OCI-M2 (cell line): ENCODE results near the gene EEFSEC.

ENCODE experiments used
- DNase-seq: peaks from one replicate; lab custom pipeline; 2025; ENCODE audit not compliant: unreplicated experiment; lab: John Stamatoyannopoulos, UW

EEFSEC gene

DNA sequence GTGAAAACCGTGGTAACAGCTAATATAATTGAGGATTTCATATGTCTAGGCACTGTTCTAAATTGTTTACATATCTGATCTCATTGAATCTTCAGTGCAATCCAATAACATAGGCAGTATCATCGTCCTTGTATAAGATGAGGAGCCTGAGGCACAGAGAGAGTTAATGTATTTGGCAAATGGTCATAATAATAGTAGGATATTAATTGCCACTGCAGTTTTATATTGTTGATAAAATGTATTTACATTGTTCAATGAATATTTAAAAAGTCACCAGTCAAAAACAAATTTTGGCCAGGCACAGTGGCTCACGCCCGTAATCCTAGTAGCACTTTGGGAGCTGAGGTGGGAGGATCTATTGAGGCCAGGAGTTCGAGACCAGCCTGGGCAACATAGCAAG, 88.5 kb downstream of the EEFSEC start:
- DNase-seq: no peak

GRCh38 chr3:128242818-128243601, 89.7 kb downstream of the EEFSEC start:
- no peak for DNase-seq

GRCh38 chr3:128243602-128244504, 90.6 kb downstream of the EEFSEC start:
- DNase-seq: no peak

GRCh38 chr3:128245460-128245859, 92.2 kb downstream of the EEFSEC start:
- no peak for DNase-seq

DNA sequence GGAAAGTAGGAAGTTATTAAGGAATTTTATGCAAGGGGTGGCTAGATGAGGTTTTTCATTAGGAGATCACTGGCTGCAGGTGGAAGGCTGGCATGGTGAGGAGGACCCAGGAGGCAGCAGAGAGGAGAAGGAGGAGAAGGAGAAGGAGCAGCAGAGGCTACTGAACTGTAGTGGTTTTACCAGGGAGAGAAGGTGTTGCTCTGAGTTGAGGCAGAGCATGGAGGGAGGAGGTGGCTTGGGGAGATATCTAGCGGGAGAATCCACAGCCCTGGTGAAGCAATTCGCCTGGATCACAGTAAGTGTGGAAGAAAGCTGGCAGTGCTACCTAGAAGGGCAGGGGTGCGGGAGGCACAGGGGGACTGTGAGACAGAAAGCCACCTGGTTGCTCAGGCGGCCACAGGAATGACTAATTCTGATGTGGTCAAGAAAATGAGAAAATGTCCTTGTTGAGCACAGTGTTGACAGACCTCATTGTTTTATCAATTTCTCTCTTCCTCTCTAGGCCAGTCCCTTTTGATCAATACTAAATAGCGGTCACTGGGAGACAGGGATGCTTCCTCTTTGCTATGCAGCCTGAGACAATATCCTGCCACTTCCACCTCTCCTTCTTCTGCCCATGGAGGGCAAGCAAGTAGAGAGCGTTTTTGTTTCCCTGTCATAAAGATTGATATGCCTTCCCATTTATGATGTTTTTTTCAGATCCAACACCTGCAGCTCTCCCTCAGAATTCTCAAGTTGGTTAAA, 94.6 kb downstream of the EEFSEC start:
- no peak for DNase-seq

GRCh38 chr3:128252083-128252482, 98.8 kb downstream of the EEFSEC start:
- no peak for DNase-seq

DNA sequence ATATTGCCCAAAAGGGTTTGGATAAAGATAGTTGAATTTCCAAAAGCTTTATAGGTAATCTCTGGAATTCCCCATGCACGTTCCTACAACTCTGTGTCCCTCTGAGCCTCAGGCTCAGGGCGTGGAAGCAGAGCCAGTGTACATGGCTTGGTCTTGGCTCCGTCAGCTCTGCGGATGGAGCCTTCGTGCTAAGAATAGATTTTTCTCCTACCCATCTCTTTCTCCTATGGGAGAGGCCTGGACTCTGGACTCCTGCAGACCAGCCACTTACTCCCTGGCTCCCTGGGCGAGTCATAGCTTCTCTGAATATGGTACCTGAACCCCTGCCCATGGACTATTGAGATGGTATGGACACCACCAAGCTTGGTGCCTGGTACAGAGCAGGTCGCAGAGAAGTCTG, 99.9 kb downstream of the EEFSEC start:
- no peak for DNase-seq

DNA sequence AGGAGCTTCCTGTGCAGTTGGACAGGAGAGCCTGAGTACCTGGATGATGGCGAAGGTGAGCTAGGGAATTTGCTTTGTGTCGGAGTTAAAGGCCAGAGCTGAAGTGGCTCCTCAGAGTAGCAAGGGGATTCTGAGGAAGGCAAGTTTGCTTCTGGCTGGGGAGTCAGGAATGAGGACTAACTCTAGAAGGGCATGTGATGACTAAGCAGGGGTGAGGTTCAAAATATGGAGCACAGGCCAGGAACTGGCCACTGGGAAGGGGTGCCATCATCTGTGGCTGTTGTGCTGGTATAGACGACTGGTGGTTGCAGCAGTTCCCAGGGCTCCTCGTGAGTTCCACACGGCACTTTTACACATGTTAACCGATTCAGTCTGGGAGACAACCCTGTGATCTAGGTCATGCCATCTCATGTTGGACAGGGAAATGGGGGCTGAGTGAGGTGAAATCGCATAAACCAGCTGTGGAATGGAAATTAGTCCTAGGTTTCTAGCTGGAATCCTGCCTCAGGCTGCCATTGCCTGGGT, 100.8 kb downstream of the EEFSEC start:
- DNase-seq: no peak

- no peak for DNase-seq
These were observed 101.7 kb downstream of the EEFSEC start for GRCh38 chr3:128254967-128255366.

GRCh38 chr3:128256131-128256530, 102.8 kb downstream of the EEFSEC start:
- DNase-seq: no peak

DNA sequence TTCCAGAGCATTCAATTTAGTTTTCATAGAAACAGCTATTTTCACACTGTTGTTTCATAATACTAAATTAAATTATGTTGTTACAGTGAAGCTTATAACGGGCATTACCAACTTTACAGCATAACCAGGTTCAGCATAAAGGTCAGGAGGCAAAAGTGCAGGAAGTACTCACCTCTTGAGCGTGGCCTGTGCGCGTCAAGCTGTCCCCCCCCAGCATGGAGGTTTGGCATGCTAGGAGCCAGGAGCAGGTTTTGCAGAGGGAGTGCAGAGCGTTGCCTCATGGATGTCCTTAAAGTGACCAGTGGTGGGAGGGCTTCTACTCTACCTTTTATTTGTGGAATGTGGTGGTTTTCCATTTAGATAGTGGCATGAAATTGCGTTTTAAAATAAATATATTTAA, 104.4 kb downstream of the EEFSEC start:
- DNase-seq: no peak

DNA sequence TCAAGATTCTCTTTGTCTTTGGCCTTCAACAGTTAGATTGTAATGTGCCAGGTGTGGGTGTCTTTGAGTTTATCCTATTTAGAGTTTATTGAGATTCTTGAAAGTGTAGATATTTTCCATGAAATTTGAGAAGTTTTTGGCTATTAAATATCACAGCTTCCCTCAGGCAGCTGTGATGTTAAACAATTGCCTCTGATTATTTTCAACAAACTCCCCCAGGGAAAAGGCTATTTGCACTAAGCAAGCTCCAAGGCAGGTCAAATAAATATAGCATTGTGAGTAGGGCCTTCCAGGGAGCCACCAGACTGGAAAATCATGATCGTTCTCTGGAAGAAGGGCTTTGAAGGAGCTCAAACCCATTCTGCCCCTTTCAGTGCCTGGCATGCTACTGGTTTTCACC, 107.0 kb downstream of the EEFSEC start:
- DNase-seq: no peak

- no peak for DNase-seq
These were observed 109.2 kb downstream of the EEFSEC start for GRCh38 chr3:128262457-128262856.

DNA sequence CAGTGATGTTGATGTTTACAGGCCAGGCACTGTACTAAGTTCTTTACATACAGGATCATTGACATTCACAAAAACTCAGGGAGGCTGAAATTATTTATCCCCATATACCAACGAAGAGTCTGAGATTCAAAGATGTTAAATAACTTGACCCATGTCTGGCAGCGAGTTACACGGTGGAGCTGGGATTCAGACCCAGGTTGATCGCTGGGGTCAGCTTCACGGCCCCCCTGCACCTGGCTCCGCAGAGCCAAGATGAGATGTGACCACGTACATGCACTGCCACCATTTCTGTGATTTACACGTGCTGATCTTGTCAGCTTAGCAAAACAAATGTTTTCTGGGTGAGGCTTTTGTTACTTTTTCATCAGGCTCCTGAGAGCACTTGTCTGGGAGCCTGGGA, 109.8 kb downstream of the EEFSEC start:
- no peak for DNase-seq

DNA sequence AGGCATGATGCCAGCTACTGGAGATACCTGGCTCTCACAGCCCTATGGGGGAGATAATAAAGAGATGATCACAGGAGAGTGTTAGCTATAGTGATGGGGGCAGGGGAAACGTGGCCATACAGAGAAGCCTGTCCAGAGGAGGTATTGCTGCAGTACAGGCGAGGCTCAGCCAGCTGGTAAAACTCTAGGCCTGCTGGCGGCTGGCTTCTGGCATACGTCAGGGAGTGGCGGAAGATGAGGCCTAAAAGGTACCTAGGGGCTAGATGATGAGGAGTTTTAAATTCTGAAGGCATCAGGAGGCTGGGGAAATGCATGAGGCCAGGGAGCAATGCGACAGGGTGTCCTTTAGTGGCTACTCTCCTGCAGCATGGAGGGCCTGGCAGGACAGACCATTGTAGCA, 110.7 kb downstream of the EEFSEC start:
- DNase-seq: no peak

GRCh38 chr3:128266453-128266852, 113.2 kb downstream of the EEFSEC start:
- no peak for DNase-seq

DNA sequence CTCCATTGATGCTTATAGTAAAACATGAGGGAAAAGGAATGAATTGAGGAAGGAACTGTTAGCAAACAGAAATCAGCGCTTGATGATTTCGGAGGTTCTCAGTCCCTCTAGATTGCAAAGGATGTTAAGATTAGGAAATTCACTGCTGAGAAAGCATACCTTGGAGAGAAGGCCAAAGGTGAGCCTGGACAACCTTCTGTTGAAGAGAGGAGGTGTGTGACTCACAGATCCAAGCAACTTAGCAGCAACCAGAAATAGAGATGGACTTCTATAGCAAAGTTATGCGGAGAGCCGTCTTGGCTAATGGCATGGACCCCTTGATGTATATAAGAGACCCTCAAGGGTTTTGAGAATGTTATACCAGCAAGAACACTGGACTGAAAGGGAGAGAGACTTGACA, 114.3 kb downstream of the EEFSEC start:
- no peak for DNase-seq

GRCh38 chr3:128269006-128269775, 115.9 kb downstream of the EEFSEC start:
- no peak for DNase-seq

DNA sequence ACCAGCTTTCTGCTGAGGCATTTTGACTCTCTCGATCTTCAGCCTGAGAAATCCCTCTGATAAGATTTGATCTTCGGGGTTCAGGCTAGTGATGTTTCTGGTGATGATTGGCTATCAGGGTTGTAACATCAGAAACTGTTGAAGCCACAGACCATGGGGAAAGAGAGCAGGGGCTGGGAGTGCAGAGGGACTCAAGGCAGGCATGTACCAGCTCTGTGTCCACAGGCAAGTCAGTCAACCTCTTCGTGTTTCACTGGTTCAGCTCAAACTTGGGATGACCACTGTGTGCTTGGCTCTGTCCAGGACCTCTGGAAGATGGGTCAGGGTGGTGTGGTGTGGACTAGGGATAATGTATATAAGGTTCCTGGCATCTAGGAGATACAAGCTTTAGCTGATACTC, 116.5 kb downstream of the EEFSEC start:
- no peak for DNase-seq
